GM12878 (cell line): Measurements from ENCODE around the gene CD69. TPM values are rescaled to one million over a fixed set of nuclear protein-coding genes. Genes with fewer than 3 reads are reported as not detected.

Source experiments
- ATAC-seq: fragments of 200-7000 bp; cut with Tn5 transposase; 3 replicates; pipeline ENCODE4 v1.9.1; 2020; ENCODE audit warnings: mild to moderate bottlenecking, moderate library complexity
- BruUV-seq: library from RNA; stranded (reverse); fragments of 400-500 nt; replicated peaks from 2 replicates; lab custom pipeline; 2021; lab: Mats Ljungman, UMichigan
- CTCF ChIA-PET: fragments of 300-600 bp; sonication (Branson Sonifier 250); formaldehyde crosslinking; extraction: SDS; loops from one replicate; lab custom pipeline; 2021; ENCODE audit warnings: inconsistent platforms; lab: Yijun Ruan, JAX
- POLR2A ChIA-PET: fragments of 350-600 bp; formaldehyde crosslinking; extraction: SDS; loops from one replicate; lab custom pipeline; 2021; ENCODE audit warnings: inconsistent platforms; lab: Charles Lee
- RAD21 ChIA-PET: fragments of 300-600 bp; sonication (Branson Sonifier 250); formaldehyde crosslinking; loops from one replicate; lab custom pipeline; 2023; ENCODE audit warnings: antibody characterized with exemption; ENCODE audit not compliant: unreplicated experiment; lab: Charles Lee
- SMC1A ChIA-PET: fragments of 300-600 bp; sonication (Branson Sonifier 250); formaldehyde crosslinking; loops from one replicate; lab custom pipeline; 2023; ENCODE audit not compliant: unreplicated experiment, uncharacterized antibody; lab: Charles Lee
- DNase-seq: peaks from one replicate; pipeline ENCODE4 v3.0.0-alpha.2; 2011; ENCODE audit warnings: low read depth, low spot score
- FAIRE-seq: peaks from 3 replicates; lab custom pipeline; 2011; peaks lifted over from hg19 to GRCh38; lab: Jason Lieb, UNC
- H2AFZ ChIP-seq: 2 replicates; pipeline ENCODE4 v1.6.0; 2011; ENCODE audit warnings: low read depth, low read length, control low read depth; ENCODE audit not compliant: control insufficient read depth
- H3K27ac ChIP-seq: 2 replicates; pipeline ENCODE4 v1.5.1; 2011; ENCODE audit warnings: control low read depth; ENCODE audit not compliant: control insufficient read depth, insufficient read depth
- H3K27me3 ChIP-seq, 2 experiments: replicated peaks in 1 of 2; 2 replicates each; pipeline versions ENCODE4 v1.6.0 to v1.6.1; 2011; ENCODE audit warnings: low read length in 1 of 2; ENCODE audit not compliant: control insufficient read depth in 2 of 2, insufficient read depth in 2 of 2
- H3K36me3 ChIP-seq, 2 experiments: 2 replicates each; pipeline ENCODE4 v1.5.1; 2011; ENCODE audit warnings: low read length in 1 of 2; ENCODE audit not compliant: control insufficient read depth in 2 of 2, insufficient read depth in 2 of 2
- H3K4me1 ChIP-seq: 2 replicates; pipeline ENCODE4 v1.6.1; 2011; ENCODE audit warnings: mild to moderate bottlenecking, low read length, moderate library complexity, mixed read lengths; ENCODE audit not compliant: control insufficient read depth, insufficient read depth
- H3K4me2 ChIP-seq: 2 replicates; pipeline ENCODE4 v1.6.0; 2011; ENCODE audit warnings: control low read depth; ENCODE audit not compliant: control insufficient read depth, insufficient read depth
- H3K4me3 ChIP-seq: fragments of 200-600 bp; sonication (generic); 2 replicates; pipeline ENCODE4 v1.5.1; 2016
- H3K79me2 ChIP-seq: 2 replicates; pipeline ENCODE4 v1.6.0; 2011; ENCODE audit warnings: low read length; ENCODE audit not compliant: control insufficient read depth, insufficient read depth
- H3K9ac ChIP-seq: 2 replicates; pipeline ENCODE4 v1.8.0; 2011; ENCODE audit warnings: low read length, control low read depth, mixed read lengths; ENCODE audit not compliant: control insufficient read depth, insufficient read depth
- H3K9me3 ChIP-seq: replicated peaks from 3 replicates; pipeline ENCODE4 v1.5.1; 2011; ENCODE audit warnings: mild to moderate bottlenecking, low read length; ENCODE audit not compliant: control insufficient read depth, insufficient read depth
- H4K20me1 ChIP-seq: 2 replicates; pipeline ENCODE4 v1.6.0; 2011; ENCODE audit not compliant: control insufficient read depth, insufficient read depth
- BHLHE40 ChIP-seq, 2 experiments: fragments of 450-650 bp in 1 of 2; IDR thresholded peaks; 2 replicates each; pipeline ENCODE4 v1.6.1; 2011 to 2017; ENCODE audit warnings: low read depth in 2 of 2, borderline replicate concordance in 1 of 2, improper control_type of control experiment in 1 of 2, low read length in 1 of 2, mild to moderate bottlenecking in 1 of 2
- CHD2 ChIP-seq: IDR thresholded peaks from 2 replicates; pipeline ENCODE4 v1.6.1; 2011; ENCODE audit warnings: low read depth, low read length, improper control_type of control experiment, borderline replicate concordance
- FOXM1 ChIP-seq: IDR thresholded peaks from 2 replicates; pipeline ENCODE4 v1.6.1; 2012; ENCODE audit warnings: low read depth, mild to moderate bottlenecking, inconsistent platforms, low read length, moderate library complexity
- HDAC6 ChIP-seq: fragments of 200-600 bp; sonication (generic); IDR thresholded peaks from one replicate; pipeline ENCODE4 v1.8.0; 2017; ENCODE audit warnings: antibody characterized with exemption; ENCODE audit not compliant: unreplicated experiment
- IKZF2 ChIP-seq, 2 experiments: fragments of 450-650 bp; IDR thresholded peaks; 2 replicates each; pipeline ENCODE4 v1.6.1; 2017; ENCODE audit warnings: mild to moderate bottlenecking in 2 of 2, moderate library complexity in 2 of 2
- LARP7 ChIP-seq: fragments of 450-650 bp; IDR thresholded peaks from 2 replicates; pipeline ENCODE4 v1.6.1; 2017; ENCODE audit warnings: mild to moderate bottlenecking
- MTA2 ChIP-seq: fragments of 450-650 bp; IDR thresholded peaks from 2 replicates; pipeline ENCODE4 v1.6.1; 2016; ENCODE audit warnings: low read depth, mild to moderate bottlenecking, moderate library complexity
- MYB ChIP-seq: fragments of 150-350 bp; IDR thresholded peaks from 2 replicates; pipeline ENCODE4 v1.6.1; 2014; ENCODE audit warnings: mild to moderate bottlenecking, low read depth, low read length, borderline replicate concordance
- NRF1 ChIP-seq: conservative IDR thresholded peaks from 2 replicates; pipeline ENCODE4 v1.6.1; 2011; ENCODE audit warnings: mild to moderate bottlenecking, low read depth, low read length, improper control_type of control experiment
- SIX5 ChIP-seq: IDR thresholded peaks from 2 replicates; pipeline ENCODE4 v1.6.1; 2011; ENCODE audit warnings: mild to moderate bottlenecking, low read depth, low read length, moderate library complexity; ENCODE audit not compliant: severe bottlenecking
- SMC3 ChIP-seq: IDR thresholded peaks from 2 replicates; pipeline ENCODE4 v1.6.1; 2011; ENCODE audit warnings: low read length, improper control_type of control experiment, borderline replicate concordance
- SUPT20H ChIP-seq: IDR thresholded peaks from 2 replicates; pipeline ENCODE4 v1.6.1; 2011; ENCODE audit warnings: low read depth, mild to moderate bottlenecking, low read length, moderate library complexity, borderline replicate concordance; ENCODE audit not compliant: control insufficient read depth
- ZNF622 ChIP-seq: fragments of 450-650 bp; IDR thresholded peaks from 2 replicates; pipeline ENCODE4 v1.6.1; 2017; ENCODE audit warnings: mild to moderate bottlenecking, inconsistent platforms
- WGBS: methylation state at CpG from one replicate; pipeline ENCODE4 v1.1.6; 2016; ENCODE audit warnings: low lambda C conversion rate; ENCODE audit not compliant: insufficient replicate concordance, insufficient coverage; ENCODE audit errors: missing lambda C conversion rate; 5-methylcytosine and 5-hydroxymethylcytosine counted together
- in situ Hi-C: fragments of 300-500 bp; cut with MboI; formaldehyde crosslinking; loops from 9 replicates; pipeline ENCODE4 v1.14.3; 2018; ENCODE audit warnings: mixed read lengths
- intact Hi-C: fragments of 100-400 bp; cut with micrococcal nuclease; formaldehyde crosslinking; loops from one replicate; pipeline ENCODE4 v1.14.2; 2022; ENCODE audit not compliant: unreplicated experiment
- polyA plus RNA-seq, 11 experiments: library from polyadenylated mRNA; depleted of rRNA in 4 of 11; unstranded in 6 of 11; stranded (reverse) in 5 of 11; fragments of >200 nt; fragmentation: Nextera tagmentation in 4 of 11; fragmentation: Illumina TruSeq in 1 of 11; extraction: Ambion mirVana in 4 of 11; extraction: Trizol in 1 of 11; gene quantifications; 1 replicate in 1 of 11; 2 replicates in 10 of 11; pipeline versions ENCODE4 v1.2.1 to v1.2.3, GENCODE V29; 2011 to 2016; ENCODE audit warnings: inconsistent platforms in 2 of 11, missing spikeins in 2 of 11, low read depth in 1 of 11
- total RNA-seq, 4 experiments: library from RNA; depleted of rRNA in 3 of 4; stranded (reverse); fragments of >200 nt in 3 of 4; fragmentation: Illumina TruSeq in 1 of 4; extraction: Trizol in 1 of 4; gene quantifications; 2 replicates each; pipeline versions ENCODE4 v1.2.1 to v1.2.3, GENCODE V29; 2013 to 2021
- TF ChIP-seq, protein P1 (sequence below): IDR thresholded peaks from 2 replicates; pipeline ENCODE4 v1.6.1; 2011; ENCODE audit warnings: mild to moderate bottlenecking, low read depth, low read length, moderate library complexity; ENCODE audit not compliant: insufficient replicate concordance
- TF ChIP-seq, protein P2 (sequence below): IDR thresholded peaks from 2 replicates; pipeline ENCODE4 v1.6.1; 2011; ENCODE audit warnings: borderline replicate concordance, low read depth, mild to moderate bottlenecking, moderate library complexity, low read length; ENCODE audit not compliant: insufficient read depth, poor library complexity, severe bottlenecking
- TF ChIP-seq, protein P3 (sequence below): fragments of 450-650 bp; IDR thresholded peaks from 2 replicates; pipeline ENCODE4 v1.6.1; 2017; ENCODE audit warnings: borderline replicate concordance
- TF ChIP-seq, protein P4 (sequence below): fragments of 450-650 bp; IDR thresholded peaks from 2 replicates; pipeline ENCODE4 v1.6.1; 2017; ENCODE audit warnings: mild to moderate bottlenecking

CD69 gene
- total and polyA plus RNA-seq, 10 of the 15 experiments (the other 5 are each of a cell fraction or from before 2014, with no cell fraction given): 7.3 to 156 (median 15.0) TPM

DNA sequence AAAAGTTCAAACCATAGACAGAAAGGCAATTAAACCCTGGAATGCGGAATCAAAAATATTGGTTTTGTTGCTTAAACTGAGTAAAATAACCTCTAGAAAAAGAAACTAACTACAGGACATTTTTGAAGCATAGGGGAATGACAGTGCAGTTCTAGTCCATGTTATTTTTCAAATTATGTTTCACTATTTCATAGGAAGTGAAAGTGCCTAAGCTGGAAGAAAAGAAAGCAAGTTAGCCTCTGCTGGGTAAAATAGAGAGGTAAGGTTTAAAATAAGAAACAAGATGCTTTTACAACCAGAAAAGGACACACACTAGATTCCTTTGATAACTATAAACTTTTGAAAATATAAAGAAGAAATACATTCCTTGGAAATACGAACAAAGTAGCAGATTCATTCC lies 28.9 kb downstream of the CD69 start:
- intact Hi-C loops: no loop called here
- Histone ChIP-seq H2AFZ (no peak overlapping the region), H3K4me3 (peak overlapping the region; percentile 80), H3K27me3 (no peaks in the 10 kb centered on the region), H3K9ac (peak overlapping the region; percentile 82), H3K36me3 (no peaks in the 10 kb centered on the region), H3K27ac (peak overlapping the region; percentile 84), H3K79me2 (peaks cover 68% of the 10 kb centered on the region), H3K9me3 (no peaks in the 10 kb centered on the region), H3K4me2 (peak overlapping the region; percentile 49), H4K20me1 (no peaks in the 10 kb centered on the region), H3K4me1 (peaks cover 7% of the 10 kb centered on the region; the same call in 1 of the 2 replicates)
- RAD21 ChIA-PET: interaction anchor here (1.0 to 2.8 kb wide), 3 partner anchors 10 to 93 kb away, joined by 3 to 16 read pairs (median 4); no protein-coding TSS in a partner anchor
- BruUV-seq: no TSS peak
- peak; percentile 73 for ATAC-seq
- WGBS: 14% methylated on average over 2 of the region's 2 CpGs
- SMC1A ChIA-PET: interaction anchor here (1.5 kb wide), 1 partner anchor 11 kb away, joined by 5 read pairs; no protein-coding TSS in a partner anchor
- POLR2A ChIA-PET: no interaction called here
- CTCF ChIA-PET: interaction anchor here (1.0 to 2.8 kb wide), 3 partner anchors 11 to 44 kb away, joined by 3 to 25 read pairs (median 4); no protein-coding TSS in a partner anchor
- in situ Hi-C loops: loop anchor here (5.0 kb wide), 1 partner anchor 84 kb away; no protein-coding TSS in a partner anchor
- FAIRE-seq: peak; percentile 62
- DNase-seq: no peak
- TF ChIP-seq SUPT20H (no peak), SMC3 (no peak), ZNF622 (no peak), NRF1 (no peak), MYB (no peak), HDAC6 (no peak), IKZF2 (IDR thresholded peaks at IDR 0.05) (peak in 1 of 2 experiments; percentile 51; a peak in 2 of 4 replicates), MTA2 (no peak), BHLHE40 (IDR thresholded peaks at IDR 0.05; ENCODE audit: borderline replicate concordance in 1 of 2, low read depth in 2 of 2, low read length in 1 of 2) (no peak), SIX5 (no peak), CHD2 (no peak), LARP7 (no peak), FOXM1 (peak; percentile 74)
- TF ChIP-seq, protein P1, sequence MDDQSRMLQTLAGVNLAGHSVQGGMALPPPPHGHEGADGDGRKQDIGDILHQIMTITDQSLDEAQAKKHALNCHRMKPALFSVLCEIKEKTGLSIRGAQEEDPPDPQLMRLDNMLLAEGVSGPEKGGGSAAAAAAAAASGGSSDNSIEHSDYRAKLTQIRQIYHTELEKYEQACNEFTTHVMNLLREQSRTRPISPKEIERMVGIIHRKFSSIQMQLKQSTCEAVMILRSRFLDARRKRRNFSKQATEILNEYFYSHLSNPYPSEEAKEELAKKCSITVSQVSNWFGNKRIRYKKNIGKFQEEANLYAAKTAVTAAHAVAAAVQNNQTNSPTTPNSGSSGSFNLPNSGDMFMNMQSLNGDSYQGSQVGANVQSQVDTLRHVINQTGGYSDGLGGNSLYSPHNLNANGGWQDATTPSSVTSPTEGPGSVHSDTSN: no peak
- TF ChIP-seq, protein P2, sequence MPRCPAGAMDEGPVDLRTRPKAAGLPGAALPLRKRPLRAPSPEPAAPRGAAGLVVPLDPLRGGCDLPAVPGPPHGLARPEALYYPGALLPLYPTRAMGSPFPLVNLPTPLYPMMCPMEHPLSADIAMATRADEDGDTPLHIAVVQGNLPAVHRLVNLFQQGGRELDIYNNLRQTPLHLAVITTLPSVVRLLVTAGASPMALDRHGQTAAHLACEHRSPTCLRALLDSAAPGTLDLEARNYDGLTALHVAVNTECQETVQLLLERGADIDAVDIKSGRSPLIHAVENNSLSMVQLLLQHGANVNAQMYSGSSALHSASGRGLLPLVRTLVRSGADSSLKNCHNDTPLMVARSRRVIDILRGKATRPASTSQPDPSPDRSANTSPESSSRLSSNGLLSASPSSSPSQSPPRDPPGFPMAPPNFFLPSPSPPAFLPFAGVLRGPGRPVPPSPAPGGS: no peak
- TF ChIP-seq, protein P3, sequence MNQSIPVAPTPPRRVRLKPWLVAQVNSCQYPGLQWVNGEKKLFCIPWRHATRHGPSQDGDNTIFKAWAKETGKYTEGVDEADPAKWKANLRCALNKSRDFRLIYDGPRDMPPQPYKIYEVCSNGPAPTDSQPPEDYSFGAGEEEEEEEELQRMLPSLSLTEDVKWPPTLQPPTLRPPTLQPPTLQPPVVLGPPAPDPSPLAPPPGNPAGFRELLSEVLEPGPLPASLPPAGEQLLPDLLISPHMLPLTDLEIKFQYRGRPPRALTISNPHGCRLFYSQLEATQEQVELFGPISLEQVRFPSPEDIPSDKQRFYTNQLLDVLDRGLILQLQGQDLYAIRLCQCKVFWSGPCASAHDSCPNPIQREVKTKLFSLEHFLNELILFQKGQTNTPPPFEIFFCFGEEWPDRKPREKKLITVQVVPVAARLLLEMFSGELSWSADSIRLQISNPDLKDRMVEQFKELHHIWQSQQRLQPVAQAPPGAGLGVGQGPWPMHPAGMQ: no peak
- TF ChIP-seq, protein P4, sequence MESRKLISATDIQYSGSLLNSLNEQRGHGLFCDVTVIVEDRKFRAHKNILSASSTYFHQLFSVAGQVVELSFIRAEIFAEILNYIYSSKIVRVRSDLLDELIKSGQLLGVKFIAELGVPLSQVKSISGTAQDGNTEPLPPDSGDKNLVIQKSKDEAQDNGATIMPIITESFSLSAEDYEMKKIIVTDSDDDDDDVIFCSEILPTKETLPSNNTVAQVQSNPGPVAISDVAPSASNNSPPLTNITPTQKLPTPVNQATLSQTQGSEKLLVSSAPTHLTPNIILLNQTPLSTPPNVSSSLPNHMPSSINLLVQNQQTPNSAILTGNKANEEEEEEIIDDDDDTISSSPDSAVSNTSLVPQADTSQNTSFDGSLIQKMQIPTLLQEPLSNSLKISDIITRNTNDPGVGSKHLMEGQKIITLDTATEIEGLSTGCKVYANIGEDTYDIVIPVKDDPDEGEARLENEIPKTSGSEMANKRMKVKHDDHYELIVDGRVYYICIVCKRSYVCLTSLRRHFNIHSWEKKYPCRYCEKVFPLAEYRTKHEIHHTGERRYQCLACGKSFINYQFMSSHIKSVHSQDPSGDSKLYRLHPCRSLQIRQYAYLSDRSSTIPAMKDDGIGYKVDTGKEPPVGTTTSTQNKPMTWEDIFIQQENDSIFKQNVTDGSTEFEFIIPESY: no peak
